HUDEP-2 (cell line): ENCODE measurements around the gene CUX1.
"Not testable (repeated sequence)": the region's sequence is repeated elsewhere in the genome, so short reads cannot be mapped to it uniquely, and the experiment has no call there.

Experiments
- DNase-seq, 76 experiments: peaks; one replicate each; lab custom pipeline; 2025; ENCODE audit not compliant: unreplicated experiment in 76 of 76; lab: John Stamatoyannopoulos, UW

CUX1 gene

DNA sequence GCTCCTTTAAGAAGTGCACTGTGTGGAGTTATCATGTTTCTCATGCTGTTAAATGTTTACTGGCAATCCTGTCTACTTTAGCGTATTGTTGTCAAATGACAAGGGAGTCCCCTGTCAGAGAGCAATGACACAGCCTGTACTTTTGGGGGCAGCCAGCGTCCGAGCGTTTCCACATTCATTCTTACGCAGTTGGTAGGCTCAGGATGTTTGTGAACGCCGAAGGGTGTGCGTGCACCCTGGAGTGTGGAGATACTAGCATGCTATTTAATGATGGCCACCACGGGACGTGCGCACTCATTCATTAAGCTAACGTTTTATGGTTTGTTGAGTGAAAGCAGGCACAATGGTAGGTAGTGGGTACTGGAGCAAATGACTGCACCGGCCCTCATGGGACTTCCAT lies 48.0 kb downstream of the CUX1 start:
- no peak for DNase-seq

DNA sequence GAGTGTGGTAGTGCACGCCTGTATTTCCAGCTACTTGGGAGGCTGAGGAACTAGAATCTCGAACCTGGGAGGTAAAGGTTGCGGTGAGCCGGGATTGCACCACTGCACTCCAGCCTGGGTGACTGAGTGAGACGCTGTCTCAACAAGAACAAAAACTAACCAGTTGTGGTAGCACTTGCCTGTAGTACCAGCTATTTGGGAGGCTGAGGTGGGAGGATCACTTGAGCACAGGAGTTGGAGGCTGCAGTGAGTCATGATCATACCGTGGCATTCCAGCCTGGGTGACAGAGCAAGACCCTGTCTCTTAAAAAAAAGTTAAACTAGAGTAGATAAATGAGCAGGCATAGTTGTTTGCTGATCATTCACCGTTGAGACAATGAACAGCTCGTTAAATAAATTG lies 48.9 kb downstream of the CUX1 start:
- DNase-seq, result no peak

- DNase-seq, result no peak
These were observed 49.8 kb downstream of the CUX1 start for GRCh38 chr7:101867265-101867664.

GRCh38 chr7:101867681-101868080 lies 50.3 kb downstream of the CUX1 start:
- not testable (repeated sequence) for DNase-seq

- DNase-seq, result no peak
These were observed 50.9 kb downstream of the CUX1 start for GRCh38 chr7:101868191-101868950.

- no peak for DNase-seq
These were observed 51.8 kb downstream of the CUX1 start for GRCh38 chr7:101869026-101869900.

DNA sequence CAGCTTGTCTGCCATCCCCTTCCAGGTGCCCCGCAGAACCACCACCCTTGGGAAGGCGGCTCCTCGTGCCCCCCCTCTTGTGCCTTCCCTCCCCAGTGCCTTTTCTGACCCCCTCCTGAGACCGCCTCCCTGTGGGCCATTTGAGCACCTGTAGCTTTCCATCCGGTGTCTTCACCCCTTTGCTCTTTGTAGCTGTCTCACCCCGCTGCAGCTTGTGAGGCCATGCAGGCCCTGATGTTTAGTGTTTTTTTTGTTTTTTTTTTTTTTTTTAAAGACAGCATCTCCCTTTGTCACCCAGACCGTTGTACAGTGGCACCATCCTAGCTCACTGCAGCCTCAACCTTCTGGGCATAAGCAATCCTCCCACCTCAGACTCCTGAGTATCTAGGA lies 52.5 kb downstream of the CUX1 start:
- DNase-seq, result no peak

GRCh38 chr7:101870361-101871062 lies 53.1 kb downstream of the CUX1 start:
- DNase-seq, result peak in 6 of 76 experiments; percentile 2 to 17 (median 9)

DNA sequence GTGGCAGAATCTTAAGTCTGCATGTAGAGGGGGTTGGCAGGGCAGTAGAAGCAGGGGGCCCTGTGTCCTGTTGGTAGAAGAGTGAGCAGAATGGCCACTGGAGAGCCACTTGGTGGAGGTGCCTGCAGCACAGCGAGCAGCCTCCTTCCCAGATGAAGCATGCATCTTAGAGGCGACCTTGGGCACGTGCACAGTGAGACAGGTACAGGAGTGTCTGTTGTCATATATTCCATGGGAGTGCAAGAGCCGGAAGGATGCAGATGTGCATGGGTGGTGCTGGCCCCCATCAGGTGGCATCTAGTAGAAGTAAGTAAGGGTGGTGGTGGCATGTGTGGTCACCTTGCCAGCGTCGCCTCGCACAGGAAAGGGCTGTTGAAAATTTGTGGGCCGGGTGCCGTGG lies 53.9 kb downstream of the CUX1 start:
- no peak for DNase-seq

- DNase-seq, result no peak
These were observed 56.6 kb downstream of the CUX1 start for GRCh38 chr7:101874028-101874427.

DNA sequence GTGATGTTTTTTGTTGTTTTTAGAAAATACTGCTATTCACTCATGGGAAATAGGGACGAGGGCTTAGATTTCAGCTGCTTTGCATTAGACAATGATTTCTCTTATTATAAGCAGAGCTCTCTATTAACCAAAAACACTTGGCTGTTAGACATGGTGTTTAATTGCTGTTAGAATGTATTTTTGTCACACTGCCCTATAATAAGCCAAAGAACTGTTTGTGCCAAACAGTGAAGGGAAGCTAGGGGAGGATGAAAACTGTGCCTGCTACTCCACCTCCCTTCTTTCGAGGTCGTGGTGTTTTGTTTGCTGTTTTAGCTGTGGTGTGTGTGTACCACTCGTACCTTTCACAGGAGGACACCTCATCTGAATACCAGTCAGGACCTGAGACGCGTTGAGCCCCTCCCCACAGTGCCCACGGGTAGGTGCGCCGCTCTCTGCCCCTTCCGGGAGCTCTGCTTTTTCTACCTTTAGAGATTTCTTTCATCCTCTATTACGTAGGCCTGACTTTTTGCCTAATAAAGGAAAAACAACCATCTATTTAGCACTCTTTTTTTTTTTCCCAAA lies 57.9 kb downstream of the CUX1 start:
- DNase-seq, result no peak

GRCh38 chr7:101877882-101878591 lies 60.6 kb downstream of the CUX1 start:
- no peak for DNase-seq

- no peak for DNase-seq
These were observed 61.5 kb downstream of the CUX1 start for GRCh38 chr7:101878938-101879337.

DNA sequence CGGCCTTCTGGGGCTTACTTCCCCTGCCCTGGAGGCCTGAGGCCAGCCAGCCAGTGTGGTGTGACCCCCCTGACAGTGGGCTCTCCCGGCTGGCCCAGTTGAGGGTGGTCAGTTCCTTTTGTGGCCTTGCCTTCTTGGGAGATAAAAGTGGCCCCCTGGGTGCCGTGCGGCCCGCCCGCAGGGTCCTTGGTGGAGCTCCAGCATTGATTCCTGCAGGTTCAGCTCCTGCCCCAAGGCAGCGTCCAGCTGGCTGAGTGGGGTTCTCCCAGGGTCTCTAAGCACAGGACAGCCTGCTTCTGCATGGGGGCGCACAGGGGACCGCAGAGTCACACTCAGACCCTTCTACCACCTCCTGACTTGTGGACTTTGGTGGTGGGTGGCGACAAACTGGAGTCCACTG lies 62.1 kb downstream of the CUX1 start:
- DNase-seq, result no peak

DNA sequence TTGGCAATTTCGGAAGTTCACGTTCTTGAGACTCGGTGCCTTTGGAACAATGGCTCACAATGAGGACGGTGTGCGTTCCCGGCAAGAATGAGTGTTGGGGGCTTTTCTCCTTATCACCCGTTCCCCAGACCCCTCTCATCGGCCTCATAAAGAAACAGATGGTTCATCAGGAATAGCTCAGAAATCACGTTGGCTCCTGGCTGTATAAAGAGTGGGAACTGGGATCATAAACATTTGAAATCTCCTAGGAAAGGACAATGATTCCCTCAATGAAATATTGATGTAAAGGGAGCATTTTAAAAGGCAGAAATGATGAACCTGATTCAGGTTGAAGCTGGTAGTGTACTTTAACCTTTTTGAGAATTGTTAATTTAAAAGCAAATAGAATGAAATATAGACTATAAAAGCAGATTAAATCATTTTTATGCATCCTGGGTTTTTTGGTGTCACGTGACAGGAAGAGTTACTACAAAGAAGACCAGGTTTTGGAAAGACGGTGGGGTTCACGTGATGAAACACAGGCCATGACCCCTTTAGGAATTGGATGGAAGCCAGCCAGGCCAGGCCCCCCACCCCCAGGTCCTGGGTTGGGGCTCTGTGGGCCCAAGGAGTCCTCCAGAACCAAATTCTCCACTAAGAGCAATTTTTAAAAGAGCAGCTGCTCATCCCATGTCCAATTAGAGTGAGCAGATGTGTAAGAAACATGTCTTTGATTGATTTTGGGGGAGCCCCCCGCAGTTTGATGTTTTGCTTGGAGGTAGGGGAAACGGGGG lies 63.0 kb downstream of the CUX1 start:
- DNase-seq, result no peak

DNA sequence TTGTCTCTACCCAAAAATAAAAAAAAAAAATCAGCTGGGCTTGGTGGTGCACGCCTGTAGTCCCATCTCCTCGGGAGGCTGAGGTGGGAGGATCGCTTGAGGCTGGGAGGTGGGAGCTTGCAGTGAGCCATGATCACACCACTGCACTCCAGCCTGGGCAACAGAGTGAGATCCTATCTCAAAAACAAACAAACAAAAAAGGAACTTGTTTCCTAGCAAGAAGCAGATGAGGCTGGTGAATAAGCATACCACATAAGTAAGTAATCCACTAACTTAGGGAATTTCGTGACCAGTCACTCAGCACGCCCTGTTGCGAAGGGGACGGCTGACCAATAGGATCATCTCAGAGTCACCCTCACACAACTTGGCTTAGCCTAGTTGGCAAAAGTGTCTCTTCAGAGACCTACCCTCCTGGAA lies 64.6 kb downstream of the CUX1 start:
- no peak for DNase-seq

GRCh38 chr7:101882595-101883564 lies 65.5 kb downstream of the CUX1 start:
- DNase-seq, result no peak
